Muscle of back (tissue), 11 donors: Measurements from ENCODE around the gene MAML1. TPM values are rescaled to one million over a fixed set of nuclear protein-coding genes. Genes with fewer than 3 reads are reported as not detected.
"Not testable (repeated sequence)": the region's sequence is repeated elsewhere in the genome, so short reads cannot be mapped to it uniquely, and the experiment has no call there.

Experiments used
- DNase-seq, 3 donors: peaks; one replicate each; pipeline versions ENCODE4 v3.0.0 to v3.0.0-alpha.2; 2013
- polyA plus RNA-seq, 10 donors: library from polyadenylated mRNA; unstranded; fragments of 120-200 nt; gene quantifications; one replicate each; pipeline ENCODE4 v1.2.1, GENCODE V29; 2013; ENCODE audit not compliant: insufficient read length in 10 of 10

MAML1 gene
- polyA plus RNA-seq, 10 donors, result 22.0 to 30.0 (median 25.1) TPM

DNA sequence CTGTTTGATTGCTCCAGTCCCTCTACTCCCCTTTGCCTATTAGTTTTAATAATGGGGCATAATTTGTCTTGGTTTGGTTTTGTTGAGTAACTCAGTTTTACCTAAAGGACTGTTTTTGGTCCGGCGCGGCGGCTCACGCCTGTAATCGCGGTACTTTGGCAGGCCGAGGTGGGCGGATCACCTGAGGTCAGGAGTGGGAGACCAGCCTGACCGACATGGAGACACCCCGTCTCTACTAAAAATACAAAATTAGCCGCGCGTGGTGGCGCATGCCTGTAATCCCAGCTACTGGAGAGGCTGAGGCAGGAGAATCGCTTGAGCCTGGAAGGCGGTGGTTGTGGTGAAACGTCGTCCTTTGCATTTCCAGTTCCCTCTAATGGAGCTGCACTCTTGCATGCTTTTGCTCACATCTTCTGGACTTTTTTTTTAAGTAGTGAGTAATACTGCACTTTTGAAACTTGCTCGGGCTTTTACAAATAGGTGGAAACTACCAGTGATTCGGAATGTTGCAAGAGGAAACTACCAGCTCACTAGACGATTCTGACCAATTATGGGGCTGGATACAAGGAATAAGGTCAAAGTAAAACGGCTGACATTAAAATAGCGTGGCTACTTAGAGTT is 721 bp upstream of the MAML1 start:
- no peak for DNase-seq

DNA sequence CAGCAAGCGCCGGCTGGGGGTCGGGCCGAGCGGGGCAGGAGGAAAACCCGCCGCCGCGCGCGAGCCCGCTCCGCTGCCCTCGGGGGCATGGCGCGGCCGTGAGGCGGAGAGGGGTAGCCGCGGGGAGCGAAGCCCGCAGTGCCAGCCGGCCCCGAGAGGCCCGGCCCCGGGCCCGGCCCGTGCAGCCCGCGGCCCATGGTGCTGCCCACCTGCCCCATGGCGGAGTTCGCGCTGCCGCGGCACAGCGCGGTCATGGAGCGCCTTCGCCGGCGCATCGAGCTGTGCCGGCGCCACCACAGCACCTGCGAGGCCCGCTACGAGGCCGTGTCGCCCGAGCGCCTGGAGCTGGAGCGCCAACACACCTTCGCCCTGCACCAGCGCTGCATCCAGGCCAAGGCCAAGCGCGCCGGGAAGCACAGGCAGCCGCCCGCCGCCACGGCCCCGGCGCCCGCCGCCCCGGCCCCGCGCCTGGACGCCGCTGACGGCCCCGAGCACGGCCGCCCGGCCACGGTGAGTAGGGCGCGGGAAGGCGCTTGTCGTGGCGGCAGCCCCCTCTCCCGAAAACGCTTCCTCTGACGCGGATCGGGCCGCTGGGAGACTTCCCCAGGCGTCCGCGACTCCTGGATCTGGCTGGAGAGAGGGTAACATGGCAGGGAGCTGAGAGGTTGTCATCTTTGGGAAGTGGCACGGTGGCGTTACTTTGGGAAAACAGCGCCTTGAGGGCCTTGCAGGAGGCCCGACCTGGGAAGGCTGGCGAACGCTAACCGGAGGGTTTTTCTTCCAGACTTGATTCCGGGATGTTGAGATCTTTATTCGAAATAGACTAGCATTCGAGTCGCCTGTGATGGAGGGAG is 523 bp downstream of the MAML1 start:
- DNase-seq, result peak; percentile 14 to 82 (median 42)

DNA sequence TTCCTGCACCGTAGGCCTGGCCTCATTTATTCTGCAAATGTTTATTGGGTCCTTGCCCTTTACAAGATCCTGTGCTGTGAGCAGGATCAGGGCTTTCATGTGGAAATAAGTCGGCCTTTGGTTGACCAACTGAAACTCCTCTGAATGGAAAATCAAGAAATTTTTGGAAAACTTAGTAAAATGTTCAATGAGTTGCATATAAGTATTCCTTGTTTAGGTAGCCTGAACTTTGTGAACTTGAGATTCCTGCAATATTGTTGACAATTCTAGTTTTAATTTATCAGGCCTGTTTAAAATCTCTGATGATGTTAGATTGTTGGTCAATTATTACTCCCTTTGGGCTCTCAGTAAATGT is 1.1 kb downstream of the MAML1 start:
- DNase-seq, result no peak

DNA sequence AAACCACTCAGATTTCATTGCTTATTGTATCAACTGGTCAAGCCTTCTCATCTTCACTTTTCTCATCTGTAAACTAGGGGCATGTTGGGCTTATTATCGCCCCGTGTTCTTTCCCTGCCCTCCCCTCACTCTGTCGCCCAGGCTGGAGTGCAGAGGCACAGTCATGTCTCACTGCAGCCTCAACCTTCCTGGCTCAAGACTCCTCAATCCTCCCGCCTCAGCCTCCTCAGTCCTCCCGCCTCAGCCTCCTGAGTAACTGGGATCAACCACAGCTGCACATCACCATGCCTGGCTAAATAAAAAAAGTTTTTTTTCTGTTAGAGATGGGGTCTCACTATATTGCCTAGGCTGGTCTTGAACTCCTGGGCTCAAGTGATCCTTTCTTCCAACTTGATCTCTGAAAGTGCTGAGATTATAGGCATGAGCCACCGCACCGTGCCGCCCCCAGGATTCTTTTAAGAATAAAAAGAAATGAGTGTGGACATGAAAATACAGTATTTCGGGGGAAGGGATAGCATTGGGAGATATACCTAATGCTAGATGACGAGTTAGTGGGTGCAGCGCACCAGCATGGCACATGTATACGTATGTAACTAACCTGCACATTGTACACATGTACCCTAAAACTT is 2.0 kb downstream of the MAML1 start:
- no peak for DNase-seq

DNA sequence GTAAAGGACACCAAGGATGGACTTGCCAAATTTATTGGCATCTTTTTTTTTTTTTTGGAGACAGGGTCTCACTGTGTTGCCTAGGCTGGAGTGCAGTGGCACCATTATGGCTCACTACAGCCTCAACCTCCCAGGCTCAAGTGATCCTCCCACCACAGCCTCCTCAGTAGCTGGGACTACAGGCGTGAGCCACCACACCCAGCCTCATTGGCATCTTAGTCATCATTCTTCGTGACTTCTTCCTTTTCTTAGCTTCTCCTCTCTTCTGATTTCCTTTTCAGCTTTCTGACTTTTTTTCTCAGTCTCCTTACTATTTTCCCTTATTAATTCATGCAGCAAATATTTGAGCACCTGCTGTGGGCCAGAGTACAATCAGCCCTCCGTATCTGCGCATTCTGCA is 6.1 kb downstream of the MAML1 start:
- DNase-seq, result no peak

DNA sequence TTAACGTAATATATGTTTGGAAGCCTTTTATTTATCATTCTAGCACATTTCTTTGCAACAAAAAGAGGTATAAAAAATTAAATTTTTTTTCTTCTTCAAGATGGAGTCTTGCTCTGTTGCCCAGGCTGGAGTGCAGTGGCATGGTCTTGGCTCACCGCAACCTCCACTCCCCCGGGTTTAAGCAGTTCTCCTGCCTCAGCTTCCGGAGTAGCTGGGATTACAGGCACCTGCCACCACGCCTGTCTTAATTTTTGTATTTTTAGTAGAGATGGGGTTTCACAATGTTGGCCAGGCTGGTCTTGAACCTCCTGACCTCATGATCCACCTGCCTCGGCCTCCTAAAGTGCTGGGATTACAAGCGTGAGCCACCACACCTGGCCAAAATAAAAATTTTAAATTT is 11.5 kb downstream of the MAML1 start:
- DNase-seq, result not testable (repeated sequence)

DNA sequence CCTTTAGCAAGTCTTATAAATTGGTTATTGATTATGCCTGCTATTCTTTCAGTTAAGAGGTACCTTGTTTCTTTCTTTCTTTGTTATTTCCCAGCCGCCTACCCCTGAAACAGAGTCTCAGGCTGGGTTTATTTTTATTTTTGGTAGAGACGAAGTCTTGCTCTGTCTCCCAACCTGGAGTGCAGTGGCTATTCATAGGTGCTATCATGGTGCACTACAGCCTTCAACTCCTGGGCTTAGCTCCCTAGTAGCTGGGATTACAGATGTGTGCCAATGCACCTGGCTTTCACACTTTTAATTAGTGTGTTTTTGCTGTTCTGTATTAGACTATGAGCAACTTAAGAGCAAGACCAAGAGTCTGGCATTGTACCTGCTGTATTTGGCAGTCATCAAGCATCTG is 14.2 kb downstream of the MAML1 start:
- DNase-seq, result no peak

DNA sequence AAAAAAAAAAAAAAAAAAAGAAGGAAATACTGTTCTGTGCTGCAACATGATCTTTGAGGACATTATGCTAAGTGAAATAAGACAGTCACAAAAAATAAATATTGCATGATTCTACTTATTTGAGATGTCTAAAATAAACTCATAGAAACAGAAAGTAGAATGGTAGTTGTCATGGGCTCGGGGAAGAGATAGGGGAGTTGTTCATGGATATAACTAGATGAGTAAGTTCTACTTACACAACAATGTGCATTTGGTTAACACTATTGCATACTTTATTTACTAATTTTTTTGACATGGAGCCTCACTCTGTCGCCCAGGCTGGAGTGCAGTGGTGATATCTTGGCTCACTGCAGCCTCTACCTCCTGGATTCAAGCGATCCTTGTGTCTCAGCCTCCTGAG is 15.2 kb downstream of the MAML1 start:
- no peak for DNase-seq

DNA sequence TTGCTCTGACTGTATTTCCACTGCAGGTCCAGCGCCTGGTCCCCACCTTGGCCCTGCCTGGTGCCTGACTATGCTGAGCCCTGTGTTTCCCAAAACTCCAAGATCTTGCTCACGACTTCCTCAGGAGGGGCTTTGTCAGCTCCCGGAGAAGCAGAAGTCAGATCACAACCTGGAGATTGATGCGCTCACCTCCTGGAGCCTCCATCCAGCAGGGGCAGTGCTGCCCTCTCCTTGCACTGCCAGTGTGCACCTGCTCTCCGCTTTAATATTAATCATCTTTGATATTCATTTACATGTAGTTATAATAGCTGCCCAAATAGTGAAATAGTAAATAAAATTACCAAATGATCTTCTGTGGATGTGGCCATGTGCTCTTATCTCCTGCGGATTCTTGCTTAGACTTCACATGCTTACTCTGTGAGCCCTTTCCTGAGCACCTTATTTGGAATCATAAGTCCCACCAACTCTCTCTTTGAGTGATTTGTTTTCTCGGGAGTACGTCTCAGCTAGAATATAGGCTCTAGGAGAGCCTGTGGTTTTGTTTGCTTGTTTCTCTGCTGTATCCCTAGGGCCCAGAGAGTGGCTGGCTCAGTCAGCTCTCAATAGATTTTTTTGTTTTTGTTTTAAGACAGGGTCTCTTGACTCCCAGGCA is 17.4 kb downstream of the MAML1 start:
- no peak for DNase-seq

DNA sequence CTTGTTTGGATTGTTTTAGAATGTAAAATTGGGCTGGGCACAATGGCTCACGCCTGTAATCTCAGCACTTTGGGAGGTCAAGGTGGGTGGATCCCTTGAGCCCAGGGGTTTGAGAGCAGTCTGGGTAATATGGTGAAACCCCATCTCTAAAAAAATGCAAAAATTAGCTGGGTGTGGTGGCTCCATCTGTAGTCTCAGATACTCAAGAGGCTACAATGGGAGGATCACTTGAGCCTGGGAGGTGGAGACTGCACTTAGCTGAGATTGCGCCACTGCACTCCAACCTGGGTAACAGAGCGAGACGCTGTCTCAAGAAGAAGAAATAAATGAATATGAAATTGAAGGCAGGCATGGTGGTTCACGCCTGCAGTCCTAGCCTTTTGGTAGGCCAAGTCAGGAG is 21.3 kb downstream of the MAML1 start:
- no peak for DNase-seq

DNA sequence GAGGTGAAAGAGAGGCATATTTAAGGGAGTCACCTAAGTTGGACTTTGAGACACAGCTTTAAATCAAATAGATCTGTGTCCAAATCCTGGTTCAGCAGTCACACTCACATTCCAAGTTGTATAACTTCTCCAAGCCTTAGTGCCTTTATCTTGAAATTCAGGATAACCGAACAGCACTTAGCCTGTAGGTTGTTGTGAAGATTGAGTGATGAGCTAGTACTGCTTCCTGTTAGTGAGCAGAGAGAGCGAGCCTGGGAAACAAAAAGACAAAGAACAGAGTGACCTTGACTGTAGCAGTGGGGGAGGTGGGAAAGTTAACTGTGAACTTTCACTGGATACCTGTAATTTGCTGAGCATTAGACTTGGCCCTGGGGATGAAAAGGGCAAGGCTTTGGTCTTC is 22.4 kb downstream of the MAML1 start:
- no peak for DNase-seq

DNA sequence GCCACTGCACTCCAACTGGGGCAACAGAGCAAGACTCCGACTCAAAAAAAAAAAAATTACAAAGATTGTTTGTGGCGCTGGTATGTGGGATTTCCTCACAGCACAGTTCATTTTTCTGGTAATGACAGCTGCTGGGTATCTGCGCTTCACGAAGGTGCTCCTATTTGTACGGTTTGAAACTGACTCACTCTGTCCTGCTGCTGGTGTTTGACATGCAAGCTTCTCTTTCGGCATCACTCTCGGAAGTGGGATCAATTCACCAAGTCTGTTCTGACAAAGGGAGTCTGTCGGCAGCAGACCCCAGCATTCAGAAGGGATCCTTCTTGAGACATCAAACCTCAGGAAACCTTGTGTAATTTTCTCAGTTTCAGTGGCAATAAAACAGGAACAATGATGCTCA is 26.3 kb downstream of the MAML1 start:
- no peak for DNase-seq

DNA sequence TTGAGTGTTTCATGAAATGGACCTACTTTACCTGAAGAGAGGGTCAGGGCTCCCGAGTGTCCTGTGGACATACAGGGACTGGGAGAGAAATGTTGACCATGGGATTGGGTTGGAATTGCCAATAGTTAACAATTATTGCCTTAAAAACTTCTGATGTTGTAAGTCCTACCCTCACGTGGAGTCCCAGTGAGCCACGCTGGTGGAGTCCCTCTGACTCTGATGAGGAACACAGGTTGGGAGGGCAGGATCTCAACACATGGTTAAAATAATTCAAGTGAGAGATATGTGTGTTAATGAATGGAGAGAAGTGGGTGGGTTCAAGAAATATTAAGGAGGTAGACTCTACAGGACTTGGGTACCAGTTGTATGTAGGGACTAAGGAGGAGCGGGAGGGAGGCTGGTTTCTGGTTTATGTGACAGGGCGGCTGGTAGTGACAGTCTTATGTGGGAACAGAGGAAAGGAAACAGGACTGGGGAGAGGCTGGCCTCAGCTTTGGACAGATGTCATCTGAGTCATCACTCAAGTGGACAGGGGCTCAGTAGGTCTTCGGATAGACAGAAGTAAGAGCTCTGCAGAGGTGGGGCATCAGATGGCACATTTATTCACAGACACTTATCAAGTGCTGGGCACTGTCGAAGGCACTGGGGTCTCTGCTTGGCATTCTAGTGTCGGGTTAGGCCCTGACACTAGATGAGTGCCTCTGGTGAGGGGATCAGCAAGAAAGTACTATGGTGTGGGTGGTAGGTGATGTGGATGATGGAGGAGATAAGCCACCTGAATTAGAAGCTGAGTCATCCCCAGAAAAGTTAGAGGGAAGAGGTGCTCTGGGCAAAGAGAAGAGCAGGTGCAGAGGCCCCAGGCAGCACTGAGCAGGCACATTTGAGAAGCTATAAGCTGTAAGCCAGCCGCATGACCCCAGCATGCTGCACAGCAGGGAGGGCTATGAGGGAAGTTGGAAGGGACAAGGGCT is 27.2 kb downstream of the MAML1 start:
- DNase-seq, result no peak

DNA sequence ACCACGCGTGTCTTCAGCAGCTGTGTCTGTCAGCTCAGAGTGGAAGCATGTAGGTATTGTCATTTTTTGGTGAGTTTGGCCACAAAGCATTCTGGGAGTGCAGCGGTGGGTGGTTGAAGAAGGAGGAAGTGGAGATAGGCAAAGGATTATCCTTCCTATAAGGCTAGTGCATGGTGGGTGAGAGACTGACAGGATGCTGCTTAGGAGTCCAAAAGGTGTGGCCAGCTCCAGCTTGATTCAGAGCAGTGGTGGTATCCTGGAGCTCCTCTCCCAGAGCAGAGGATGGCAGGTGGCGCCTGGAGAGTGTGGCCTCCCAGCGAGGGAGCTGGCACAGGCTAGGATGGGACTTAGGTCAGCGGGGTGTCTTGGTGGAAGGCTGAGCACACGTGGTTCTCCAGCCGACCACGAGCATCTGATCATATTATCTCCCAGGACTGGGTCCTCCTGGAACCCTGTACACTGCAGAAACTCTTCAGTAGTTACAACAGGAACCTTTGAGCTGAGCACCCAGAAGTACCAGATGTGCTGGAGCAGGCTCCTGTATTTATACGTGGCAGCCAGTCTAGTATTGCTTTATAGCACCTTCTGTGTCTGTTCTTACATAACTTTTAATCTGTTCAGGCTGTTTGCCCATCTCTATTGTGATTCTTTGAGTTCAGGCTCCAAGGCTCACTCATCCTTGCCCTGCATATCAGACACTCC is 29.6 kb downstream of the MAML1 start:
- DNase-seq, result no peak

DNA sequence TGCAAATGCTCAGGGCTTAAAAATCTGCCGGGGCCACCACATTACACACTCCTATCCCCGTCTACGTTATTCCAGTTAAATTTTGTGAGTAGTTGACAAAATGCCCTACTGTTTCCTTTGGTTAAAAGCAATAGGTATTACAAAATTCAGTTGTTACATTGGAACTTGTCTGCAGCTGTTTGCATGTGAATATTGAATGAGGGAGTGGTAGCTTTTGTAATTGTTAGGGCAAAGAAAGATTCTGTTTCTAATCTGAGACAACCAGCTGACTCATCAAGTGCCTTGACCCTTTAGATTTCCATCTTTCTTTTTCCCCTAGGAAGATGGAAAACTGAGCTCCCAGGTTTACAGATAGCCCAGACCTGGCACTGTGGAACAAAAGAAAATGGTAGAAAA is 30.2 kb downstream of the MAML1 start:
- no peak for DNase-seq

DNA sequence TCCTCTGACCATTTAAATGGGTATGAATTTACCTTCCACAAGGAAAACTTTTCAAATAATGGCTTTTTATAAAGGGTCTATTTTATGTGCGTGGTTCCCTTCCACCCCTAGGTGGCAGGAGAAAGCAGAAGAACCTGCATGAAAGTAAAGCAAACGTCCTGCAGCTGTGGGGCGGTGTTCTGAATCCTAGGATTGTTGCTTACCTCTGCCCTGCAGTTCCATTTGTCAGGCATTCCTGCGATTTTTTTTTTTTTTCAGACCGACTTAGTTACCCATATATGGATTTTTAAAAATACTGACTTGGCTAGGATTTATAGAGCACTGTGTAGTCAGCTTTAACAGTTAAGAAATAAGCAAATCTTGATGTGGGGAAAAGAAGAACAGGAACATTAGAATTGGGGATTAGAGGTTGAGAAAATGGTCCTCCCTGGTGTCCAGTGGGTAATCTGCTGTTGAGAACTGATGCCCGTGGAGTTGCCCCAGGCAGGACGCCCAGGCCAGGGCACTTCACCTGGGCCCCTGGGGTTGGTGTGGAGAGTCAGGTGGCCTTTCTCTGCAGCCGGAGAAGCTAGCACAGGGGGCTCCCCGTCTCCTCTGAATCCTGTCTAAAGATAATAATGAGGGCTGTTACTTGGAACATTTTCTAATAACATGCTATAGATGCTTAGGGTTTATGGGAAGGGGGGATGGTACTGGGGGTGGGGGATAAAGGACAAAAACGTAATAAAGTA is 30.8 kb downstream of the MAML1 start:
- DNase-seq, result peak; percentile 64 to 80 (median 71)

DNA sequence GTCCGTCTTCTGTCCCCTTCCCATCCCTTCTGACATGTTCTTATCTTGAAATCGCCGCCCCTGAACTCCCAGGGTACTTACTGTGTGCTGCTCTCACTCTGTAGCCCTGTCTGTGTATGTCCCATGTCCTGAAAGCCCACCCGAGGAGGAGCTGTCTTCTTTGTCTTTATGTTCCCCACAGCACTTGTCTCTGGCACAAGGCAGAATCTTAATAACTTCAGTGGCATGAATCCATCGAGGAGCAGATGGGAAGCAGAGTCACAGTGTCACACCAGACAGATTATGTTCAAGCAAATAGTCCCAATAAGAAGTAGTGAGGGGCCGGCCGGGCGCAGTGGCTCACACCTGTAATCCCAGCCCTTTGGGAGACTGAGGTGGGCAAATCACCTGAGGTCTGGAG is 31.4 kb downstream of the MAML1 start:
- DNase-seq, result no peak

DNA sequence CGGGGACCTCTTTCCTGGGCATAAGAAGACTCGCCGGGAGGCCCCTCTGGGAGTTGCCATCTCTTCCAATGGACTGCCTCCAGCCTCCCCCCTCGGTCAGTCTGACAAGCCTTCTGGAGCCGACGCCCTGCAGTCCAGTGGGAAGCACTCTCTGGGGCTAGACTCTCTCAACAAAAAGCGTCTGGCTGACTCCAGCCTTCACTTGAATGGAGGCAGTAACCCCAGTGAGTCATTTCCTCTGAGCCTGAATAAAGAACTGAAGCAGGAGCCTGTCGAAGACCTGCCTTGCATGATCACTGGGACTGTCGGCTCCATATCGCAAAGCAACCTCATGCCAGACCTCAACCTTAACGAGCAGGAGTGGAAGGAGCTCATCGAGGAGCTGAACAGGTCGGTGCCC is 32.8 kb downstream of the MAML1 start:
- DNase-seq, result peak in 1 of 3 donors; percentile 54

DNA sequence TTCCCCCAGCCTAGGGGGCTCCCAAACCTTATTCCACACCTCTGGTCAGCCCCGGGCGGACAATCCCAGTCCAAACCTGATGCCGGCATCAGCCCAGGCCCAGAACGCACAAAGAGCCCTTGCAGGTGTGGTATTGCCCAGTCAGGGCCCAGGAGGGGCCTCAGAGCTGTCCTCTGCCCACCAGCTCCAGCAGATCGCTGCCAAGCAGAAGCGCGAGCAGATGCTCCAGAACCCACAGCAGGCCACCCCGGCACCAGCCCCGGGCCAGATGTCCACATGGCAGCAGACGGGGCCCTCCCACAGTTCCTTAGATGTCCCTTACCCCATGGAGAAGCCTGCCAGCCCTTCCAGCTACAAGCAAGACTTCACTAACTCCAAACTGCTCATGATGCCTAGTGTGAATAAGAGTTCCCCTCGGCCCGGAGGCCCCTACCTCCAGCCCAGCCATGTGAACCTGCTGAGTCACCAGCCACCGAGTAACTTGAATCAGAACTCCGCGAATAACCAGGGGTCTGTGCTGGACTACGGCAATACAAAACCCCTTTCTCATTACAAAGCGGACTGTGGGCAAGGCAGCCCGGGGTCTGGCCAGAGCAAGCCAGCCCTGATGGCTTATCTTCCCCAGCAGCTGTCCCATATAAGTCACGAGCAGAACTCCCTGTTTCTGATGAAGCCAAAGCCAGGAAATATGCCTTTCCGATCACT is 33.6 kb downstream of the MAML1 start:
- no peak for DNase-seq
